NK-92 (cell line): ENCODE measurements around the gene RGL2.
"Not testable (repeated sequence)": the region's sequence is repeated elsewhere in the genome, so short reads cannot be mapped to it uniquely, and the experiment has no call there.

ENCODE experiments used
- DNase-seq: peaks from one replicate; lab custom pipeline; 2025; ENCODE audit not compliant: unreplicated experiment; lab: John Stamatoyannopoulos, UW

RGL2 gene

GRCh38 chr6:33298773-33299236, at the start of gene RGL2:
RGL2 (minus strand) TSS chr6:33298942; CDS start chr6:33298610, 332 bp downstream.
- no peak for DNase-seq

- no peak for DNase-seq
Observed at GRCh38 chr6:33347816-33348215, 49.1 kb upstream of the RGL2 start.

GRCh38 chr6:33346972-33347371, 48.2 kb upstream of the RGL2 start:
- not testable (repeated sequence) for DNase-seq

- no peak for DNase-seq
Observed at GRCh38 chr6:33344701-33345697, 46.3 kb upstream of the RGL2 start.

GRCh38 chr6:33343953-33344611, 45.3 kb upstream of the RGL2 start:
- DNase-seq, result no peak

- DNase-seq, result not testable (repeated sequence)
Observed at GRCh38 chr6:33343606-33343952, 44.8 kb upstream of the RGL2 start.

GRCh38 chr6:33339193-33339592, 40.5 kb upstream of the RGL2 start:
- no peak for DNase-seq

- DNase-seq, result no peak
Observed at GRCh38 chr6:33336495-33336894, 37.8 kb upstream of the RGL2 start.

GRCh38 chr6:33335916-33336315, 37.2 kb upstream of the RGL2 start:
- no peak for DNase-seq

- no peak for DNase-seq
Observed at GRCh38 chr6:33333666-33334065, 34.9 kb upstream of the RGL2 start.

- DNase-seq, result no peak
Observed at GRCh38 chr6:33330736-33331135, 32.0 kb upstream of the RGL2 start.

GRCh38 chr6:33329058-33329457, 30.3 kb upstream of the RGL2 start:
- no peak for DNase-seq

- DNase-seq, result no peak
Observed at GRCh38 chr6:33324125-33324524, 25.4 kb upstream of the RGL2 start.

GRCh38 chr6:33323623-33323948, 24.8 kb upstream of the RGL2 start:
- DNase-seq, result no peak

- no peak for DNase-seq
Observed at GRCh38 chr6:33321227-33321626, 22.5 kb upstream of the RGL2 start.

- DNase-seq, result no peak
Observed at GRCh38 chr6:33320315-33321181, 21.8 kb upstream of the RGL2 start.

- no peak for DNase-seq
Observed at GRCh38 chr6:33319939-33320314, 21.2 kb upstream of the RGL2 start.

- no peak for DNase-seq
Observed at GRCh38 chr6:33318426-33319073, 19.8 kb upstream of the RGL2 start.

GRCh38 chr6:33317669-33318425, 19.1 kb upstream of the RGL2 start, which contains the start of gene ZBTB22:
ZBTB22 (minus strand) TSS chr6:33317744; CDS start chr6:33316916, 828 bp downstream.
- peak; percentile 74 for DNase-seq

- no peak for DNase-seq
Observed at GRCh38 chr6:33317419-33317668, 18.6 kb upstream of the RGL2 start.
